Smooth muscle cell of the pulmonary artery (primary cell): ENCODE data around the gene EMC9. TPM values are rescaled to one million over a fixed set of nuclear protein-coding genes. Genes with fewer than 3 reads are reported as not detected.

ENCODE experiments used
- total RNA-seq: library from RNA; depleted of rRNA; stranded (reverse); fragments of >200 nt; gene quantifications from 2 replicates; pipeline ENCODE4 v1.2.3, GENCODE V29; 2014

The EMC9 gene, protein sequence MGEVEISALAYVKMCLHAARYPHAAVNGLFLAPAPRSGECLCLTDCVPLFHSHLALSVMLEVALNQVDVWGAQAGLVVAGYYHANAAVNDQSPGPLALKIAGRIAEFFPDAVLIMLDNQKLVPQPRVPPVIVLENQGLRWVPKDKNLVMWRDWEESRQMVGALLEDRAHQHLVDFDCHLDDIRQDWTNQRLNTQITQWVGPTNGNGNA
- 11.4 and 14.0 TPM in 2 replicates for total RNA-seq

DNA sequence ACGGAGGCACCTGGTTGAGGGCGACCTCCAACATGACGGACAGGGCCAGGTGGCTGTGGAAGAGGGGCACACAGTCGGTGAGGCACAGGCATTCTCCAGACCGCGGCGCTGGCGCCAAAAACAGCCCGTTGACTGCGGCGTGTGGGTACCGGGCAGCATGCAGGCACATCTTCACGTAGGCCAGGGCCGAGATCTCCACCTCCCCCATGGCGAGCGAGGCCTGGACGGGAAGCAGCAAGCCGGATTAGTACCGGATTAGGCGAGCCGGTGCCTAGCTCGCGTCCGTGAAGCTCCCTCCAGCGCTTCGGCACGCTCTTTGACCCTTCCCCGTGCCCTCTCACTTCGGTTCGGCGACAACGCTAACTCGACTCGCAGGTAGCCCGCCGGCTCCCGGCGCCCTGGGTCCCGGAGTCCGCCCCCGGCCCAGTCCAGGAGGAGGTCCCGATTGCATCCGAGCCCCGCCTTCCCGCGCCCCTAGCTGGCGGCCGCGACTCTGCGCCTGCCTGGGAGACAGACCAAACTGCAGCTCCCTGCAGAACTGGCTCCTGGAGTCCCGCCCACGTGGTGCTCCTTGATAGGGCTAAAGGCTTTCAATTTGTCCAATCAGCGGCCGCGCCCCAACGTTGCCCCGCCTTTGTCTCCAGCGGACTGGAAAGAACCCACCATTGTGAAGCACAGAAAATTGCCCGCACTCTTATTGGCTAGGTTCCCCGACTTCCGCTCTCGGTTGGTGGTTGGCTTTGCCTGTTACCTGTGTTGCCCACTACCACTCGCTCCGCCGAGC, at the start of gene EMC9:
Gene EMC9 (minus strand): TSS at position 495 of the 784 bp plus-strand sequence. CDS start 287 bp downstream, at position 208.

DNA sequence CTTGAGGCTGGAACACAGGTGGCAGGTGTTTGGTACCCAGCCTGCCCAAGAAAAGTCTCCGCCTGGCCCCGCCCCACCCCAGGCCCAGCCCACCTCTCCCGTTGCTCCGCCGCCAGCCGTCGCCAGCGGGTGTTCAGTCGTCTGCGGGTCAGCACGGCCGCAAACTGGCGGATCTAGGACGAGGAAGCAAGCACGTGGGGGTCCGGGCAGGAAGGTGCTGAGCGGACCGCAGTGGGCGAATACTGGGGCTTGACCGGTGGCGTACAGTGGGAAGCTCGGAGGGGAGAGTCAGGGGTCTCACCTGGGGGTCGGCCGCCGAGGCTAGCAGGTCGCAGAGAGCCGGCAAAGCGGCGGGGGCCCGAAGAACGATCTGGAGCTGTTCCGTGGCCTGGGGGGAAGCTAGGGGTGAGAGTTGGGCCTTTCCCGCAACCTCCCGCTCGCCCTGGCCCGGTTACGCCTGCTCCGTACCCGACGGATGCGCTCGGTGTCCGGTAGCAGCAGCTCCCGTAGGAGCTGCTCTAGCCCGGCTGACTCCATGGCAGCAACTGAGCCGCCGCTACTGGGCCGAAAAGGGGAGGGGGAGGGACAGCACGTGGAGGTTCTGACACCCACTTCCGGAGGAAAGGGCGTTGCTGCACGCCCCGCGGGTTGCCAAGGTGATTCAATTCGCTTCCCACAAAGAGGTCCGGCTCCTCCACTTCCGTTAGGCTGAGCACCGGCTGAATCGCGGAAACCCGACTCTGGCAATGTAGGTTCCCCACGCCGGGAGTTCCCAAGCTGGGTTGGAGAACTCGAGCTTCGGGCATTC, 47.1 kb upstream of the EMC9 start, which contains the start of gene IPO4:
Gene IPO4 (minus strand): TSS at position 566 of the 808 bp plus-strand sequence. CDS start 29 bp downstream, at position 537.

DNA sequence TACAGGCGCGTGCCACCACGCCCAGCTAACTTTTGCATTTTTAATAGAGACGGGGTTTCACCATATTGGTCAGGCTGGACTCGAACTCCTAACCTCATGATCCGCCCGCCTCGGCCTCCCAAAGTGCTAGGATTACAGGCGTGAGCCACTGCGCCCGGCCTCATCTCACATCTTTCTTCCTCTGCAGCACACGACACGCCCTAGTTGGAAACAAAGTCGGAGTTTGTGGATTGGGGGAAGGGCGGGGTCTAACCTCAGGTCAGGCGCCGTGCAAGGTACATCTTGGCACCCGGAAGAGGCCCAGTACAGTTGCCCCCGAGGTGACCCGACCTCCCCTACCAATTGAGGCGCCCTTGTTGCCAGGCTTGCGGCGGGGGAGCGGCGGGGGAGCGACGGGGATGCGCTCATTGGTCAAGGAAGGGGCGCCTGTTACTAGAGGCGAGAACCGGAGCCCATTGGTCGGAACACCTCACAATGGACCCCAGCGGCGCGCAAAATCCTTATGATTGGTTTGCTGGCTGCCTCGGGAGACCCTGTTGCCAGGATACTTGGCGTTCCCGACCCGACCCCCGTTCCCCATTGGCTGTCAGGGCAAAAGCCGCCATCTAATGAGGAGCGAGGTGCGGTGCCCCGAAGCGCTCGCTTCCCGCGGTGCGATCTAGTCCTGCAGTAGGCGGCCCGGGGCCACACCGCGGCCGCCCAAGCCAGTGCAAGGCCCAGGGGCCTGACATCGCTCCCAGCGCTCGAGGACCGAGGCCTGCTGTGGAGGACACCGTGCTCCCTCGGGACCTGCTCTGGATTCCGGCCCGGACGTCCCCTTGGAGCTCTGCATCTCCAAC, 30.2 kb upstream of the EMC9 start, which contains the start of gene REC8:
Gene REC8 (plus strand): TSS at position 659 of the 839 bp plus-strand sequence. CDS start 473 bp downstream, outside the sequence.

DNA sequence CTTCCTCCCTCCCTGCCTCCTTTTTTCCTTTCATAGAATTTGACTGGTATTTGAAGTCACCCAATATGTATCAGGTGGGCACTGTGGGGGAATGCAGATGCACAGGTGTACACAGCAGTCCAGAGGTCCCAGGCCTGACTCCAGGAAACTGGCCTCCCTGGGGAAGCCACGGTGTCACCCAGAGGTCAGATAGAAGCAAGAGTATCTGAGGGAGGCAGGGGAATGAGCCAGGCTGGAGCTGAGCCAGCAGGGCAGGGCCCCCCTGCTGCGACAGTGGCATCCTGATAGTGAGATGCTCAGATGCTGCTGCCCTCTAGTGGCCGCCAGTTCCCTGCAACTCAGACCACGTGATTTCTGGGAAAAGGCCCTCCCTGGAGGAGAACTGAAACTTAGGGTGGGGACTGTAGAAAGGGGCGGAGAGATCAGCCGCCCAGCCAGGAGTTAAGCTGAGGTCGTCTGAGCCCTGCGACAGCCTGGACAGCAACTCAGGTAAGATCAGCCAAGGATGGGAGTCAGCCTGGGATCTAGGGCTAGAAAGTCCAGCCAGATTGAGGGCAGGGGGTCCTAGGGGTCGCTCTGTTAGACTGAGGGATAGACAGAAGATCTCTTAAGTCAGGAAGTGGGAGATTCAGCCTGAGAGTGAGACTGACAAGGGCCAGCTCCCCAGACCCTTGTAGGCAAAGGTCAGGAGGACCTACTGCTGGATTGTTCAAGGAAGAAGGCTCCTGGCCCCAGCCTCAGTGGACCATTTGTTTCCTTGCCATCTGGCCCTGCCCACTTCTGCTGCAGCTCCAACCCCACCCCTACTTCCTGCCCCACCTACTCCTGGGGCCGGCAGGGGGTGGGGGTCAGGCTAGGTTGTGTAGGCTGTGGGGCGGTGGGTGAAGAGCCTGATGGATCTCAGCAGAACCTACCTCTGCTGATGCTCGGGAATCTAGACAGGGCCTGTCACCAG, 19.7 kb upstream of the EMC9 start, which contains the start of gene IRF9:
Gene IRF9 (plus strand): TSS at position 416 of the 955 bp plus-strand sequence. CDS start 880 bp downstream, outside the sequence.

DNA sequence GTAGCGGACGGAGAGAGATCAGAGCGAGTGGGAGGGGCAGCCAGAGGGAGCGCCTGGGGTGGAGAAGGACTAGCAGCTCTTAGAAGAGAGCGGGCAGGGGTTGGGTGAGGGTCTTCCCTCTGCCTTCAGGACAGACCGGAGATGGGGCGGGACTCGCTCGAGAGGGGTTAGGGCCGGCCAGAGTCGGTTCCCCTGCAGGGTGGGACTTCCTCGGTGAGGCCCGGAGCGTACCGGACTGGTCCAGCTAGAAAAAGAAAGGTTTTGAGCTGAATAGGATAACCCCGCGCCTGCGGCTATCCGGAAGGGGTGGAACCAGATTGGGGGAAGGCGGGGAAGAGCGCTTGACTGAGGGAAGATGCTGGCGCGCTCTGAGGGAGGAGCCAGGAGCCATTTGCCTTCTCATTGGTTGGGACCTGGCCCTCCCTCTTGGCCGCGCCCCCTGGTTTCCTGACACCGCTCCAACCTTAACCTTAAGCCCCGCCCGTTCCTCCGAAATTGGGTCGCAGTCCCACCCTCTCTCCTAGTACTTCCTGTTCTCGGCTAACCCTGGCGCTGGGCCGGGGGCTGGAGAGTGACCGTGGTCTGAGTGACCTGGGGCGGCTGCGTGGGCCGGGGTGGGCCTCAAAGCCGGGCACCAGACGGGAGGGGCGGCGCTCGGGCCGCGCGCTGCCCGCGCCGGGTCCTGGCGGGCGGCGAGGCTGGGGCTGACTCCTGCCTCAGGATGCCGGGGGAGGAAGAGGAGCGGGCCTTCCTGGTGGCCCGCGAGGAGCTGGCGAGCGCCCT, 5.8 kb upstream of the EMC9 start, which contains the start of gene RNF31:
Gene RNF31 (plus strand): TSS at position 521 of the 783 bp plus-strand sequence. CDS start 201 bp downstream, at position 722.

DNA sequence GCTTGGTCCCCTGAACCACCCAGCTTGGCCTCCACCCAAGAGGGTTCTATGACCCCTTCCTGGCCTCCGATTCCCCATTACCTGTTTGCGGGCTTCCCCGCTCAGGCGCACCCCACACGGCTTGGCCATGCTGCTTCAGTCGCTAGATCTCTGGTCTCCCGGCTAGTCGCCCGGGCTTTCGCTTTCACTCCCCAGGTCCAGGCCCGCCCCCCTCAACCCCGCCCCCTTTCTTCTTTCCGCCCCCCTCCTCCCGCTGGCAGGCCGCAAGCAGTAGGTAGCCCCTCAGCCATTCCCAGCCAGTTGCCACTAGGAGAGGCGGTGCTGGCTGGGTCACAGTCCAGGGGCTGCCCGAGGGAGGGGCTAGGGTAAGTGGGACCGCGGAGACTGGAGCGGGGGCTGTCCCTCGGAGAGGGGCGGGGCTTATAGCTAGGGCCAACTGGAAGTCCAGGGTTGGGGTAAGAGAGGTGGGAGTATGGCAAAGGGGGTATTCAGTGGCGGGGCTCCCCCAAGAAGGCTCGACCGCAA, 5.1 kb upstream of the EMC9 start, which contains the start of gene PSME2:
Gene PSME2 (minus strand): TSS at position 158 of the 525 bp plus-strand sequence. CDS start 29 bp downstream, at position 129.

DNA sequence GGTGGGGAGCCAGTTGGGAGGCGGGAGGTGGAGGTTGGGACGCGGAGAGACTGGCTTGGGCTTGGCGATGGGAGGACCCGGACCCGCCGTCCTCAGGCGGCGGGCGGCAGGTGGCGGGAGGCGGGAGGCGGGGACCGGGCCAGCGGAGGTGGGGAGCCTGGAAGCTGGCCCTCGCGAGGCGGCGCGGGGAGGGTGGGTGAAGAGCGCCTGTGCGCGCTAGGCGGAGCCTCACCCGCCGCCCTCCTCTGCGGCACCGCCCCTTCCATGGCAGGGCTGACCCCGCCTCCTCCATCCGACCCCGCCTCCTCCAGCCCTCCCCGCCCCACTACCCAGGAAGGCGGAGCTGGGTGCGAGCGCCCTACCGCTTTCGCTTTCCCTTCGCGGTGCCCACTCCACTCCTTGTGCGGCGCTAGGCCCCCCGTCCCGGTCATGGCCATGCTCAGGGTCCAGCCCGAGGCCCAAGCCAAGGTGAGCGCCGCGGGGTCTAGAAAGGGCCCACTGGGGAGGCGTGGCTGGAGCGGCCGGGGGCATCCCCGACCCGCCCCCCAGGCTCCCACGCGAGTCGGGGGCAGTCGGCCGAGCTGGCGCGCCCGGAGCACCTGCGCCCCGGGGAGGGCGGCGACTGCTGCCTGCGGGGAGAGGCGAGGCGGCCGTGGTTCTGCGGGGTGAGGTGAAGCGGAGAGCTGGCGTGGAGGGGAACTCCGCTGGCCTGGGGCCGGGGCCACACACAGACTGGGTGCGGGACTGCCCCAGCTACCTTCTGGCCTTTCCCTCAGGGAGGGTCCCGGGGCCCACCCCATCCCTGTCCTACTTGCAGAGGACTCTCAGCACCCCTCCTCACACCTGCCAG, 5.3 kb downstream of the EMC9 start, which contains the start of gene PSME1:
Gene PSME1 (plus strand): TSS at position 361 of the 850 bp plus-strand sequence. CDS start 69 bp downstream, at position 430.

DNA sequence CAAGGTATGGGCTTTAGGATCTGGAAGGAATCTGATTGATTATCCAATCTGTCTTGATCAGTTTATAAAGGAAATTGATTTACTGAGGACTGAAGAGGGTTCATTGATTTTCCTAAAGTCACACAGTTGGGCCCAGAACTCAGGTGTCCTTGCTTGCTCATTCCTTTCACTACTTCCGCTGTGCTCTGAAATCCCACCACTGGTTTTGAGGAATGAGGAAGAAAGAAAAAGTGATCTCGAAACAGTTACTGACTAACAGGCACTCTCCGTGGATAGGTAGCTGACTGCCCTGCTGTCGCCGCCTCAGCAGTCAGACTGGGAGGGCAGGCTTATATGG, 11.0 kb downstream of the EMC9 start, which contains the start of gene FITM1:
Gene FITM1 (plus strand): TSS at position 280 of the 337 bp plus-strand sequence. CDS start 905 bp downstream, outside the sequence.

DNA sequence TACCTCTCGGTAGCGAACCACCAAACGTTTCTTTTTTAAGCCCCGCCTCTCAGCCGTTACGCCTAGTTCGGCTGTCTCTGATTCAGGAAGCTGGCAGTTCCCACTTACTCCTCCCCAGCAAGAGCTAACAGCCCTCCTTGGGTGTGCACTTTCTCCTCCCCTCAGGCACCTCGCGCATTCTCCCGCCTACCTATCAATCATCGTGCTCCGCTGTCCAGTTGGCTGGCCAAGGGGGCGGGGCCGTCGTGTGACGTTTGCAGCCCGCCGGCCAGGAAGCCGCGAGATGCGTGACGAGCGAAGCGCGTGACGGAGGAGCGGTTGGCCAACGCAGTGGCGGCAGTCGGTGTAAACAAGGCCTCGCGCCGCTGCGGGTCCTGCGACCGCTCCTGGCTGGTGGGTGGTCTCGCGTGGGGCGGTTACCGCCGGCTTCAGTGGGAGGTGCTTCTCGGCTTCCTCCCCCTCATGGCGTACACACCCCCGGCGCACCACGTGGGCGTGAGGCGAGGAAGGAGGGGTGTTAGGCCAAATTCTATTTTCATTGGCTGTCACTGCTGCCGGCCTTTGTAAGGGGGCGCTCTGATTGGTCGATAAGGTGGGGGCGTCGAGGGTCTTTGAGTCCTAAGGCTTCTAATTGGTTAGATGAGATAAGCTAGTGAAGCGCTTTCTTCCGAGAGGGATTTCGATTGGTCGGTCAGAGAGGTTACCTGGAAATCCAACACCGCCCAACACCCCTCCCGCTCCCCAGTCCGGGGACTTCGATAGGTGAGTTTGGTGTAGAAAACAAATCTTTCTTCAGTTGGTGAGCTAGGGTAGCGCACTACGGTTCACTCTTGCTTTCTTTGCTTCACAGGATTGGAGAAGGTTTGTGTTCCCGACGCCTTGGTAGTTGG, 26.6 kb downstream of the EMC9 start, which contains the start of the genes DCAF11 and NRL:
Gene DCAF11 (plus strand): TSS at position 246 of the 890 bp plus-strand sequence. CDS start 818 bp downstream, outside the sequence.
Gene NRL (minus strand): TSS at position 418 of the 890 bp plus-strand sequence. CDS start 32,101 bp downstream, outside the sequence.

DNA sequence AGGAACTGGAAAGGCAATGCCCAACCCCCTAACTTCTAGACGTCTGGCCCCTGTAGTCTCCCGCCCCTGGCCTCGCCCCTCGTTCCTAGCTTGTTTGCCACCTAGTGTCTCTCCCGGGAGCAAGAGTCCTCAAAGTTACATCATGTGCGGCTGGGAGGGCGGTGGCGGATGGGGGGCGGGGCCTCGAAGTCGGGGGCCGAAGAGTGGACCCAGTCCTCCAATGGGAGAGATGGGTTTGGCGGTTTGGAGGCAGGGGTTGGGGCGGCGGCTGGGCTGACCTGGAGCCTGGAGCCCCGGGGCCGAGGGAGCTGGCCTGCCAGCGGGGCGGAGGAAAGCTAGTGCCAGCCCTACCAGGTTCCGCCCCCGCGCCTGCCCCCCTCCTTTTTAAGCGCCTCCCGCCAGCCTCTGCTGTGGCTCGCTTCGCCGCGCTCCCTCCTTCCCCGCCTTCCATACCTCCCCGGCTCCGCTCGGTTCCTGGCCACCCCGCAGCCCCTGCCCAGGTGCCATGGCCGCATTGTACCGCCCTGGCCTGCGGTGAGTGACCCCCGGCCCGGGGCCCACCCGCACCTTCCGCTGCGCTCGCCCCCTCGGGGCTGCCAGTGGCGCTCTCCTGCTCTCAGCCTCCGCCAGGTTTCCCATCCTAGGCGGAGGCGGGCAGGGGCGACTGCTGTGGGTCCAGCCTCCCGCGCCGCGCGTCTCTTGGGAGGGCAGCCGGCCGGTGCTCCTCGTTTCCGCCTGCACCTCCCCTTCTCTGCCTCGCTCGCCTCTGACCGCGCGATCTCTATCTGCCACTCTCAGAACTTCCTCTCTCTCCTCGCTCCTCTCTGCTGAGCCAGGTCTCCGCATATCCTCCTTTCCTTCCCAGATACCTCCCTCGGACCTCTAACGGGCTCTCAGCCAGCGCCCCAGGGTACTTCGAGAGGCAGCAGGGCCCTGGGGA, 47.2 kb downstream of the EMC9 start, which contains the start of gene PCK2:
Gene PCK2 (plus strand): TSS at position 411 of the 940 bp plus-strand sequence. CDS start 95 bp downstream, at position 506.

Other genes with a start within 250 kb of the EMC9 start
- 41.7 and 45.9 TPM in 2 replicates for gene DHRS4, start 187.8 kb downstream of the EMC9 start, total RNA-seq
- 8.4 and 11.5 TPM in 2 replicates for gene DHRS4L2, start 152.7 kb downstream of the EMC9 start, total RNA-seq
- gene CARMIL3, start 89.6 kb downstream of the EMC9 start, total RNA-seq = 0.17 TPM in 1 of 2 replicates, not detected in the other
- not detected in 2 replicates for gene CPNE6, start 70.0 kb downstream of the EMC9 start, total RNA-seq
- gene PCK2, start 47.3 kb downstream of the EMC9 start, total RNA-seq = 26.8 and 35.3 TPM in 2 replicates
- gene DCAF11, start 26.8 kb downstream of the EMC9 start, total RNA-seq = 50.9 and 56.8 TPM in 2 replicates
- 0.65 and 0.96 TPM in 2 replicates for gene NRL, start 26.6 kb downstream of the EMC9 start, total RNA-seq
- 0.20 TPM in 2 replicates for gene FITM1, start 10.9 kb downstream of the EMC9 start, total RNA-seq
- 87.2 and 96.2 TPM in 2 replicates for gene PSME1, start 5.4 kb downstream of the EMC9 start, total RNA-seq
- 58.8 and 64.5 TPM in 2 replicates for gene PSME2, start 5.0 kb upstream of the EMC9 start, total RNA-seq
- 26.7 and 35.1 TPM in 2 replicates for gene RNF31, start 5.9 kb upstream of the EMC9 start, total RNA-seq
- gene IRF9, start 19.7 kb upstream of the EMC9 start, total RNA-seq = 54.0 and 57.1 TPM in 2 replicates
- gene REC8, start 30.5 kb upstream of the EMC9 start, total RNA-seq = 0.65 and 1.2 TPM in 2 replicates
- gene IPO4, start 47.2 kb upstream of the EMC9 start, total RNA-seq = 42.3 and 84.2 TPM in 2 replicates
- 102 and 113 TPM in 2 replicates for gene TM9SF1, start 53.9 kb upstream of the EMC9 start, total RNA-seq
- gene TSSK4, start 64.1 kb upstream of the EMC9 start, total RNA-seq = 0.07 and 0.53 TPM in 2 replicates
- gene CHMP4A, start 71.9 kb upstream of the EMC9 start, total RNA-seq = 21.8 and 24.1 TPM in 2 replicates
- 14.8 and 15.4 TPM in 2 replicates for gene MDP1, start 74.5 kb upstream of the EMC9 start, total RNA-seq
- gene NEDD8, start 90.8 kb upstream of the EMC9 start, total RNA-seq = 122 and 125 TPM in 2 replicates
- 88.9 and 107 TPM in 2 replicates for gene GMPR2, start 91.3 kb upstream of the EMC9 start, total RNA-seq
- 55.0 and 55.8 TPM in 2 replicates for gene TINF2, start 101.0 kb upstream of the EMC9 start, total RNA-seq
- gene TGM1, start 121.6 kb upstream of the EMC9 start, total RNA-seq = 0.65 and 1.5 TPM in 2 replicates
- 22.6 and 33.2 TPM in 2 replicates for gene RABGGTA, start 130.0 kb upstream of the EMC9 start, total RNA-seq
- gene DHRS1, start 158.2 kb upstream of the EMC9 start, total RNA-seq = 12.9 and 29.0 TPM in 2 replicates
- 21.2 and 28.0 TPM in 2 replicates for gene NOP9, start 158.3 kb upstream of the EMC9 start, total RNA-seq
- 1.6 and 2.3 TPM in 2 replicates for gene CIDEB, start 166.4 kb upstream of the EMC9 start, total RNA-seq
- 3.0 and 4.8 TPM in 2 replicates for gene LTB4R2, start 168.5 kb upstream of the EMC9 start, total RNA-seq
- 1.9 and 2.7 TPM in 2 replicates for gene LTB4R, start 169.9 kb upstream of the EMC9 start, total RNA-seq
- gene ADCY4, start 193.5 kb upstream of the EMC9 start, total RNA-seq = 3.3 and 4.9 TPM in 2 replicates
- gene RIPK3, start 198.4 kb upstream of the EMC9 start, total RNA-seq = 0.26 TPM in 1 of 2 replicates, not detected in the other
- gene NFATC4, start 226.6 kb upstream of the EMC9 start, total RNA-seq = 56.5 and 76.4 TPM in 2 replicates